IMR-90 (cell line): Measurements from ENCODE around the gene GUCD1. TPM values are rescaled to one million over a fixed set of nuclear protein-coding genes. Genes with fewer than 3 reads are reported as not detected.
A peak's percentile ranks its signal among the peaks of the same experiment; 100 is the strongest.

Source experiments
- ATAC-seq: fragments of 200-7000 bp; cut with Tn5 transposase; 2 replicates; pipeline ENCODE4 v1.9.1; 2020; ENCODE audit warnings: low read depth, mild to moderate bottlenecking, moderate library complexity
- BruUV-seq: library from RNA; stranded (reverse); fragments of 400-500 nt; replicated peaks from 2 replicates; lab custom pipeline; 2021; lab: Mats Ljungman, UMichigan
- CTCF ChIA-PET: fragments of 300-600 bp; formaldehyde crosslinking; extraction: SDS; loops from one replicate; lab custom pipeline; 2021; ENCODE audit warnings: antibody characterized with exemption; lab: Yijun Ruan, JAX
- POLR2A ChIA-PET: fragments of 300-600 bp; sonication (Branson Sonifier 250); formaldehyde crosslinking; loops from one replicate; lab custom pipeline; 2022; ENCODE audit warnings: antibody characterized with exemption; ENCODE audit not compliant: unreplicated experiment; lab: Charles Lee
- DNase-seq: peaks from one replicate; pipeline ENCODE4 v3.0.0; 2013
- H2AFZ ChIP-seq: replicated peaks from 2 replicates; pipeline ENCODE3; 2013; ENCODE audit warnings: low read length, mild to moderate bottlenecking; ENCODE audit not compliant: poor library complexity
- H2AK5ac ChIP-seq: 2 replicates; pipeline ENCODE4 v1.6.1; 2013; ENCODE audit warnings: low read depth, low read length, inconsistent platforms
- H2AK9ac ChIP-seq: replicated peaks from 2 replicates; pipeline ENCODE3; 2013; ENCODE audit warnings: mild to moderate bottlenecking, low read depth, low read length, moderate library complexity; ENCODE audit not compliant: poor library complexity
- H2BK120ac ChIP-seq: 2 replicates; pipeline ENCODE4 v1.6.1; 2013; ENCODE audit warnings: low read depth, low read length, inconsistent platforms
- H2BK15ac ChIP-seq: 3 replicates; pipeline ENCODE4 v1.6.1; 2013; ENCODE audit warnings: low read depth, low read length, inconsistent platforms
- H2BK20ac ChIP-seq: 2 replicates; pipeline ENCODE4 v1.6.1; 2013; ENCODE audit warnings: low read depth, mild to moderate bottlenecking, inconsistent platforms, low read length, moderate library complexity
- H2BK5ac ChIP-seq: 2 replicates; pipeline ENCODE4 v1.6.1; 2013; ENCODE audit warnings: mild to moderate bottlenecking, low read depth, low read length, inconsistent platforms; ENCODE audit not compliant: poor library complexity, severe bottlenecking
- H3K14ac ChIP-seq: replicated peaks from 2 replicates; pipeline ENCODE4 v1.6.1; 2013; ENCODE audit warnings: low read depth, low read length, inconsistent platforms
- H3K18ac ChIP-seq: 2 replicates; pipeline ENCODE4 v1.6.1; 2013; ENCODE audit warnings: low read depth, low read length, control low read depth
- H3K23ac ChIP-seq: 2 replicates; pipeline ENCODE4 v1.6.1; 2013; ENCODE audit warnings: low read depth, low read length, inconsistent platforms
- H3K27ac ChIP-seq: 2 replicates; pipeline ENCODE4 v1.5.1; 2013; ENCODE audit warnings: mild to moderate bottlenecking, control low read depth, low read length; ENCODE audit not compliant: insufficient read depth
- H3K27me3 ChIP-seq: 2 replicates; pipeline ENCODE4 v1.6.1; 2013; ENCODE audit warnings: low read length; ENCODE audit not compliant: control insufficient read depth, insufficient read depth
- H3K36me3 ChIP-seq: 2 replicates; pipeline ENCODE4 v1.6.1; 2013; ENCODE audit warnings: low read length, mixed read lengths; ENCODE audit not compliant: control insufficient read depth, insufficient read depth
- H3K4ac ChIP-seq: 2 replicates; pipeline ENCODE4 v1.6.1; 2013; ENCODE audit warnings: low read depth, low read length, inconsistent platforms
- H3K4me1 ChIP-seq: 2 replicates; pipeline ENCODE4 v1.6.1; 2013; ENCODE audit warnings: low read length, mixed read lengths; ENCODE audit not compliant: control insufficient read depth, insufficient read depth
- H3K4me2 ChIP-seq: 2 replicates; pipeline ENCODE4 v1.6.1; 2013; ENCODE audit warnings: low read depth, mild to moderate bottlenecking, control low read depth, low read length, moderate library complexity
- H3K4me3 ChIP-seq: 2 replicates; pipeline ENCODE4 v1.5.1; 2013; ENCODE audit warnings: low read depth, mild to moderate bottlenecking, control low read depth, low read length, moderate library complexity; ENCODE audit not compliant: insufficient read depth
- H3K56ac ChIP-seq: 2 replicates; pipeline ENCODE4 v1.6.1; 2013; ENCODE audit warnings: low read length, inconsistent platforms; ENCODE audit not compliant: insufficient read depth; ENCODE audit errors: extremely low read depth
- H3K79me1 ChIP-seq, 2 experiments: 2 replicates each; pipeline ENCODE4 v1.6.1; 2013; ENCODE audit warnings: low read length in 2 of 2, inconsistent platforms in 1 of 2, low read depth in 1 of 2
- H3K9ac ChIP-seq: 2 replicates; pipeline ENCODE4 v1.6.1; 2013; ENCODE audit warnings: low read depth, low read length, control low read depth
- H3K9me1 ChIP-seq: 2 replicates; pipeline ENCODE4 v1.6.1; 2013; ENCODE audit warnings: low read length, inconsistent platforms; ENCODE audit not compliant: insufficient read depth
- H3K9me3 ChIP-seq: 2 replicates; pipeline ENCODE4 v1.6.1; 2013; ENCODE audit warnings: low read length; ENCODE audit not compliant: control insufficient read depth, insufficient read depth
- H4K20me1 ChIP-seq: 2 replicates; pipeline ENCODE4 v1.6.1; 2013; ENCODE audit warnings: low read length, inconsistent platforms; ENCODE audit not compliant: insufficient read depth
- H4K5ac ChIP-seq: 2 replicates; pipeline ENCODE4 v1.6.1; 2013; ENCODE audit warnings: mild to moderate bottlenecking, low read depth, low read length, control low read depth
- H4K8ac ChIP-seq, 2 experiments: 2 replicates each; pipeline ENCODE4 v1.6.1; 2013; ENCODE audit warnings: low read depth in 2 of 2, low read length in 2 of 2, control low read depth in 1 of 2, inconsistent platforms in 1 of 2
- H4K91ac ChIP-seq: 2 replicates; pipeline ENCODE4 v1.6.1; 2013; ENCODE audit warnings: low read depth, low read length, inconsistent platforms; ENCODE audit not compliant: insufficient read depth
- BHLHE40 ChIP-seq: fragments of 150-350 bp; IDR thresholded peaks from 2 replicates; pipeline ENCODE4 v1.6.1; 2016; ENCODE audit warnings: mild to moderate bottlenecking, low read depth, low read length
- CEBPB ChIP-seq: IDR thresholded peaks from 2 replicates; pipeline ENCODE4 v1.6.1; 2012; ENCODE audit warnings: low read depth, low read length, improper control_type of control experiment
- CHD1 ChIP-seq: IDR thresholded peaks from 2 replicates; pipeline ENCODE4 v1.6.1; 2012; ENCODE audit warnings: low read depth, low read length, improper control_type of control experiment
- ELK1 ChIP-seq: fragments of 150-350 bp; IDR thresholded peaks from 2 replicates; pipeline ENCODE4 v1.6.1; 2016; ENCODE audit warnings: low read depth, mild to moderate bottlenecking, low read length, moderate library complexity, borderline replicate concordance
- FOS ChIP-seq: fragments of 150-350 bp; IDR thresholded peaks from 2 replicates; pipeline ENCODE4 v1.6.1; 2016; ENCODE audit warnings: low read depth, low read length
- MAFK ChIP-seq: IDR thresholded peaks from 2 replicates; pipeline ENCODE4 v1.6.1; 2012; ENCODE audit warnings: low read depth, low read length, improper control_type of control experiment
- MXI1 ChIP-seq: IDR thresholded peaks from 2 replicates; pipeline ENCODE4 v1.6.1; 2012; ENCODE audit warnings: low read depth, mild to moderate bottlenecking, low read length, moderate library complexity, borderline replicate concordance
- NFE2L2 ChIP-seq: fragments of 150-350 bp; IDR thresholded peaks from 2 replicates; pipeline ENCODE4 v1.6.1; 2016; ENCODE audit warnings: low read depth, mild to moderate bottlenecking, low read length
- RAD21 ChIP-seq: IDR thresholded peaks from 2 replicates; pipeline ENCODE4 v1.6.1; 2012; ENCODE audit warnings: low read length, improper control_type of control experiment
- RCOR1 ChIP-seq: IDR thresholded peaks from 2 replicates; pipeline ENCODE4 v1.6.1; 2012; ENCODE audit warnings: mild to moderate bottlenecking, low read length, improper control_type of control experiment; ENCODE audit not compliant: insufficient replicate concordance
- RFX5 ChIP-seq: IDR thresholded peaks from 2 replicates; pipeline ENCODE4 v1.8.0; 2012; ENCODE audit warnings: low read depth, mild to moderate bottlenecking, low read length, moderate library complexity
- SMC3 ChIP-seq: fragments of 150-350 bp; IDR thresholded peaks from 2 replicates; pipeline ENCODE4 v1.6.1; 2016; ENCODE audit warnings: low read depth, mild to moderate bottlenecking, antibody characterized with exemption, low read length, moderate library complexity
- WGBS, 2 experiments: methylation state at CpG; one replicate each; pipeline versions ENCODE4 v1.1.5 to v1.1.7; 2013; ENCODE audit warnings: missing lambda C conversion rate in 2 of 2; ENCODE audit not compliant: insufficient read length in 1 of 2; ENCODE audit errors: extremely low coverage in 2 of 2; 5-methylcytosine and 5-hydroxymethylcytosine counted together
- dilution Hi-C: fragments of 300-500 bp; cut with HindIII; formaldehyde crosslinking; loops from one replicate; pipeline ENCODE4 v1.14.3; 2018; ENCODE audit warnings: low sequenced_read_pairs; ENCODE audit not compliant: unreplicated experiment
- in situ Hi-C: fragments of 300-500 bp; cut with MboI; formaldehyde crosslinking; loops from 3 replicates; pipeline ENCODE4 v1.14.3; 2019; ENCODE audit warnings: low sequenced_read_pairs, inconsistent platforms, mixed read lengths
- intact Hi-C: fragments of 100-400 bp; cut with micrococcal nuclease; formaldehyde crosslinking; loops from 2 replicates; pipeline ENCODE4 v1.10.0; 2022
- polyA plus RNA-seq, 3 experiments: library from polyadenylated mRNA; depleted of rRNA; stranded (reverse); fragments of >200 nt; gene quantifications; 2 replicates each; pipeline ENCODE4 v1.2.3, GENCODE V29; 2012; ENCODE audit warnings: low replicate concordance in 1 of 3
- total RNA-seq: library from RNA; depleted of rRNA; stranded (reverse); fragments of >200 nt; gene quantifications from 2 replicates; pipeline ENCODE4 v1.2.3, GENCODE V29; 2012
- TF ChIP-seq, protein P1 (sequence below): fragments of 150-350 bp; IDR thresholded peaks from 2 replicates; pipeline ENCODE4 v1.6.1; 2017; ENCODE audit warnings: mild to moderate bottlenecking, antibody characterized with exemption, low read length, low read depth

GUCD1 gene
- total and polyA plus RNA-seq, 2 of the 4 experiments (the other 2 are of a cell fraction) = 97.6 to 143 TPM

DNA sequence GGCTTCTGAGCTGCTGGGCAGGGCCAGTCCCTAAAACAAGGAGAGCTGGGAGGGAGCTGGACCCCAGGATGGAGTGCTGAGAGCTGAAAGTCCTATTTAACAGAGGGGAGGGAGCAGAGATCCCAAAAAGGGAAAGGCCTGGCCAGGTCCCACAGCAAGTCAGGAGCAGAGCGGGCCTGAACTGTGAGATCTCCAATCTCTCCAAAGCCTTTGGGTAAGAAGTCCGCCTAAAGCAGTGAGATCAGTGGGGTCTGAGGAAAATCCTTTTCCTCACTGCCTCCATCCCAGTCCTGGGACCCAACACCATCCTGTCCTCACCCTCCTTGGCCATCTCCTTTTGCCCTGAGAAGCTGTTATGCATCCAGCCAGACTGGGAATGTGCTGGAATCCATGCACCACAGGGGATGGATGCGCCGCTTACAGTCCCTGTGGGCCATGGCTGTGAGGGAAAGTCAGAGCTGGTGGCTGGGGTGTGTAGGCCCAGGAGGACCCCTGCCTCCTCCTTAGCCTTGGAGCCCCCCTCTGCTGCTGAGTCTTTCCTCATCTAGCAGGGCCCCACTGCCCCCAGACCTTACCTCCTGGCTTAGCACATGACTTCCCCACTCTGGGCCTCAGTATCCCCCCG, 29.3 kb upstream of the GUCD1 start:
- Histone ChIP-seq H3K14ac (no peak overlapping the region), H4K91ac (no peak overlapping the region), H3K4ac (no peak overlapping the region), H3K9ac (0 out of 2 replicates have a peak overlapping the region, but pooled peaks have one; percentile 11), H2AK5ac (0 out of 2 replicates have a peak overlapping the region, but pooled peaks have one; percentile 1), H2BK120ac (no peak overlapping the region), H3K9me3 (no peaks in the 10 kb centered on the region), H3K9me1 (peaks cover 18% of the 10 kb centered on the region), H3K4me2 (peak overlapping the region; percentile 9; the same call in 1 of the 2 replicates), H3K27me3 (no peaks in the 10 kb centered on the region), H3K4me1 (peaks cover 17% of the 10 kb centered on the region; the same call in 1 of the 2 replicates), H2BK20ac (no peak overlapping the region), H3K4me3 (no peak overlapping the region), H4K8ac (0 out of 4 replicates have a peak overlapping the region, but pooled peaks of 1 of the 2 experiments have one; percentile 13), H4K5ac (peak overlapping the region; percentile 13; the same call in 1 of the 2 replicates), H3K27ac (no peak overlapping the region), H3K79me1 (no peaks in the 10 kb centered on the region), H2AK9ac (peak overlapping the region; percentile 52), H4K20me1 (peaks cover 4% of the 10 kb centered on the region; the same call in 1 of the 2 replicates), H2BK5ac (no peak overlapping the region), H2AFZ (peak overlapping the region; percentile 25), H2BK15ac (no peak overlapping the region), H3K56ac (no peak overlapping the region), H3K36me3 (peaks cover 27% of the 10 kb centered on the region; the same call in 1 of the 2 replicates), H3K18ac (peak overlapping the region; percentile 10; the same call in 1 of the 2 replicates), H3K23ac (no peak overlapping the region)
- DNase-seq = no peak
- WGBS, 2 experiments = no CpG with 5 or more reads among the region's 5 CpGs
- ATAC-seq = no peak
- dilution Hi-C loops (no loop called here), in situ Hi-C loops (no loop called here), intact Hi-C loops (no loop called here)
- POLR2A ChIA-PET = no interaction called here
- BruUV-seq = no TSS peak
- TF ChIP-seq RCOR1 (no peak), RFX5 (no peak), BHLHE40 (no peak), NFE2L2 (no peak), CHD1 (no peak), CEBPB (no peak), RAD21 (no peak), FOS (no peak), SMC3 (no peak), MAFK (no peak), ELK1 (no peak), MXI1 (no peak)
- TF ChIP-seq, protein P1, sequence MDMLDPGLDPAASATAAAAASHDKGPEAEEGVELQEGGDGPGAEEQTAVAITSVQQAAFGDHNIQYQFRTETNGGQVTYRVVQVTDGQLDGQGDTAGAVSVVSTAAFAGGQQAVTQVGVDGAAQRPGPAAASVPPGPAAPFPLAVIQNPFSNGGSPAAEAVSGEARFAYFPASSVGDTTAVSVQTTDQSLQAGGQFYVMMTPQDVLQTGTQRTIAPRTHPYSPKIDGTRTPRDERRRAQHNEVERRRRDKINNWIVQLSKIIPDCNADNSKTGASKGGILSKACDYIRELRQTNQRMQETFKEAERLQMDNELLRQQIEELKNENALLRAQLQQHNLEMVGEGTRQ = no peak
- CTCF ChIA-PET = no interaction called here
